ENCODE results near the gene NF1. TPM values are rescaled to one million over a fixed set of nuclear protein-coding genes. Genes with fewer than 3 reads are reported as not detected.

The NF1 gene
- polyA plus RNA-seq, 3 donors: 1.2 to 7.4 (median 2.1) TPM

- no peak for DNase-seq
- Histone ChIP-seq H3K79me2 (ENCODE audit: insufficient read depth, low read length) (no peaks in the 10 kb centered on the region), H3K4me3 (replicated peaks in 1 of 3; ENCODE audit: low read depth in 2 of 3, low read length in 3 of 3) (no peak overlapping the region), H3K4me2 (replicated peaks; ENCODE audit: extremely low read depth, low read length, poor library complexity, severe bottlenecking) (no peak overlapping the region), H3K27me3 (ENCODE audit: control insufficient read depth in 2 of 2, insufficient read depth in 2 of 2, low read length in 2 of 2) (no peaks in the 10 kb centered on the region), H2AFZ (ENCODE audit: insufficient read depth, low read depth, low read length, poor library complexity, severe bottlenecking) (no peak overlapping the region), H4K20me1 (ENCODE audit: insufficient read depth, low read length) (no peaks in the 10 kb centered on the region), H3K27ac (ENCODE audit: low read depth in 1 of 2, low read length in 2 of 2) (no peak overlapping the region), H3K9ac (ENCODE audit: insufficient read depth, low read length, poor library complexity, severe bottlenecking) (no peak overlapping the region), H3K4me1 (ENCODE audit: control insufficient read depth in 1 of 2, insufficient read depth in 2 of 2, low read length in 2 of 2) (peaks cover 18 to 20% of the 10 kb centered on the region in 2 donors), H3K36me3 (replicated peaks in 1 of 2; ENCODE audit: control insufficient read depth in 1 of 2, insufficient read depth in 2 of 2, low read length in 2 of 2) (no peaks in the 10 kb centered on the region), H3K9me3 (replicated peaks in 1 of 2; ENCODE audit: control insufficient read depth in 1 of 2, insufficient read depth in 1 of 2, low read length in 2 of 2) (no peaks in the 10 kb centered on the region)
- Mint-ChIP-seq H3K27ac (no peak overlapping the region), H3K36me3 (no peaks in the 10 kb centered on the region), H3K4me1 (peaks cover 16% of the 10 kb centered on the region), H3K9me3 (no peaks in the 10 kb centered on the region), H3K27me3 (ENCODE audit: low read depth in 3 of 3) (peaks cover 0 to 2% (median 0%) of the 10 kb centered on the region in 3 donors), H3K4me3 (no peak overlapping the region)
- TF ChIP-seq, protein P1, sequence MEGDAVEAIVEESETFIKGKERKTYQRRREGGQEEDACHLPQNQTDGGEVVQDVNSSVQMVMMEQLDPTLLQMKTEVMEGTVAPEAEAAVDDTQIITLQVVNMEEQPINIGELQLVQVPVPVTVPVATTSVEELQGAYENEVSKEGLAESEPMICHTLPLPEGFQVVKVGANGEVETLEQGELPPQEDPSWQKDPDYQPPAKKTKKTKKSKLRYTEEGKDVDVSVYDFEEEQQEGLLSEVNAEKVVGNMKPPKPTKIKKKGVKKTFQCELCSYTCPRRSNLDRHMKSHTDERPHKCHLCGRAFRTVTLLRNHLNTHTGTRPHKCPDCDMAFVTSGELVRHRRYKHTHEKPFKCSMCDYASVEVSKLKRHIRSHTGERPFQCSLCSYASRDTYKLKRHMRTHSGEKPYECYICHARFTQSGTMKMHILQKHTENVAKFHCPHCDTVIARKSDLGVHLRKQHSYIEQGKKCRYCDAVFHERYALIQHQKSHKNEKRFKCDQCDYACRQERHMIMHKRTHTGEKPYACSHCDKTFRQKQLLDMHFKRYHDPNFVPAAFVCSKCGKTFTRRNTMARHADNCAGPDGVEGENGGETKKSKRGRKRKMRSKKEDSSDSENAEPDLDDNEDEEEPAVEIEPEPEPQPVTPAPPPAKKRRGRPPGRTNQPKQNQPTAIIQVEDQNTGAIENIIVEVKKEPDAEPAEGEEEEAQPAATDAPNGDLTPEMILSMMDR (IDR thresholded peaks at IDR 0.05): no peak
- intact Hi-C loops (cut with micrococcal nuclease): no loop called here
Observed at GRCh38 chr17:31072186-31072585, 22.6 kb upstream of the NF1 start.

GRCh38 chr17:31073411-31073810, 21.4 kb upstream of the NF1 start:
- Histone ChIP-seq H3K9me3 (replicated peaks in 1 of 2; ENCODE audit: control insufficient read depth in 1 of 2, insufficient read depth in 1 of 2, low read length in 2 of 2) (no peaks in the 10 kb centered on the region), H3K9ac (ENCODE audit: insufficient read depth, low read length, poor library complexity, severe bottlenecking) (no peak overlapping the region), H3K79me2 (ENCODE audit: insufficient read depth, low read length) (no peaks in the 10 kb centered on the region), H3K27me3 (ENCODE audit: control insufficient read depth in 2 of 2, insufficient read depth in 2 of 2, low read length in 2 of 2) (no peaks in the 10 kb centered on the region), H3K4me1 (ENCODE audit: control insufficient read depth in 1 of 2, insufficient read depth in 2 of 2, low read length in 2 of 2) (peaks cover 7 to 8% of the 10 kb centered on the region in 2 donors), H3K4me3 (replicated peaks in 1 of 3; ENCODE audit: low read depth in 2 of 3, low read length in 3 of 3) (no peak overlapping the region), H3K27ac (ENCODE audit: low read depth in 1 of 2, low read length in 2 of 2) (no peak overlapping the region), H2AFZ (ENCODE audit: insufficient read depth, low read depth, low read length, poor library complexity, severe bottlenecking) (no peak overlapping the region), H4K20me1 (ENCODE audit: insufficient read depth, low read length) (no peaks in the 10 kb centered on the region), H3K36me3 (replicated peaks in 1 of 2; ENCODE audit: control insufficient read depth in 1 of 2, insufficient read depth in 2 of 2, low read length in 2 of 2) (no peaks in the 10 kb centered on the region), H3K4me2 (replicated peaks; ENCODE audit: extremely low read depth, low read length, poor library complexity, severe bottlenecking) (no peak overlapping the region)
- Mint-ChIP-seq H3K4me3 (no peak overlapping the region), H3K36me3 (no peaks in the 10 kb centered on the region), H3K27ac (no peak overlapping the region), H3K27me3 (ENCODE audit: low read depth in 3 of 3) (peaks cover 0 to 2% (median 0%) of the 10 kb centered on the region in 3 donors), H3K9me3 (no peaks in the 10 kb centered on the region), H3K4me1 (peaks cover 6% of the 10 kb centered on the region)
- TF ChIP-seq, protein P1 (IDR thresholded peaks at IDR 0.05): no peak
- no CpG with 5 or more reads among the region's 4 CpGs for WGBS (ENCODE audit: insufficient coverage)
- intact Hi-C loops (cut with micrococcal nuclease): no loop called here
- DNase-seq: no peak
